Stimulated activated CD8-positive, alpha-beta memory T cell treated with anti-CD3 and anti-CD28 coated beads, Interleukin-2, amount 100 ng/mL, for 48 hours (primary cell): ENCODE results near the gene PRKCE.

Experiments used
- DNase-seq, 2 donors: peaks; one replicate each; pipeline ENCODE4 v3.0.0-alpha.2; 2020; ENCODE audit warnings: low read depth in 2 of 2

PRKCE gene

DNA sequence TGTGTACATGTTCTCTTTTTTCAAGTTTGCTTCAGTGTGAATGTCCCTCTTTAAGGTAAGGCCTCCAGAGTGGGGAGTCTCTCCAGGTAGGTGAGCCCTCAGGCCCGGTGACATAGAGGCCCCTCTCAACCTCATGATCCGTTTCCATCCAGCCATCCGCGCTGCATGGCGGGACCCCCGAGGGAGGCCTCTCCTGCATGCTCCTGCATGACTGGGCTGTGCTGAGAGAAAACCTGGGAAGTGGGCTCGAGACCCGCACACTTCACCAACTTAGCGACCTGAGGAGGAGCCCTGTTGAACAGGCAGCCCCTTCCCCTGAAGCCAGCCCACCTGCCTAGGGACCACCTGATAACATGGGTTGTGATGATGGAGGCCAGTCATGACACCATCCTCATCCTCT lies 514.4 kb downstream of the PRKCE start:
- no peak for DNase-seq

DNA sequence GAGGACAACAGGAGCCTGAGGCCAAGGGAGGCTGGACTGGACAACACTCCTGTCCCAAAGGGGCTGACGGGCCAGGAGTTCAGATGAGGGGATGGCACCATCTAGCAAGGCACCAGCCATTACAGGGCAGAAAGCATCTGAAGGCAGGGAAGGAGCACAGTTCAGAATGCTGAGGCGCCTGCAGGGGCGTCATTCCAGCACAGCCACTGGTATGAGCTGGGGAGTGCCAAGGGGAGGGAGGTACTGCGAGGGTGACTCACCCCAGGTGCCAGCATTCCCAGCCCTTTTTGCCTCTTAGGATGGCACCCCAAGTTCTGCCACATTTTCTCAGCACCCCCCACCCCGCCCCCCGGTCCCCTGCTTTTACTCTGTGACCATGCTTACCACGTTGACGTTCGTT lies 515.9 kb downstream of the PRKCE start:
- no peak for DNase-seq

DNA sequence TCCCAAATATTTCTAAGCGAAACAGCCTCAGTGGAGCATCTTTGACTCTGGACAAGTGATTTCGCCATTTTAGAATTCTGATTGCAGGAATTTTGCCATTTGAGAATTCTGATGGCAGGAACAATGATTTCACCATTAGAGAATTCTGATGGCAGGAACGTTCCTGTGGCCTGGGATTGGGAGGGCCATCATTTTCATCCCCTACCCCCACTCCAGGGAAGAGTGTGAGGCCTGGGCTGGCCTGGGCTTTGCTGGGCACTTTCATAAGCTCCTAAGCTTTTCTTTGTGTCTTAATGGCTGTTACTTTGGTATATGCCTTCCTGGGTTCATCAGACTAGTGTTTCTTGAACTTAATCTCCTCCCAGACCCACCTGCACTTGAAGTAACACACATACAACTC lies 516.4 kb downstream of the PRKCE start:
- no peak for DNase-seq

DNA sequence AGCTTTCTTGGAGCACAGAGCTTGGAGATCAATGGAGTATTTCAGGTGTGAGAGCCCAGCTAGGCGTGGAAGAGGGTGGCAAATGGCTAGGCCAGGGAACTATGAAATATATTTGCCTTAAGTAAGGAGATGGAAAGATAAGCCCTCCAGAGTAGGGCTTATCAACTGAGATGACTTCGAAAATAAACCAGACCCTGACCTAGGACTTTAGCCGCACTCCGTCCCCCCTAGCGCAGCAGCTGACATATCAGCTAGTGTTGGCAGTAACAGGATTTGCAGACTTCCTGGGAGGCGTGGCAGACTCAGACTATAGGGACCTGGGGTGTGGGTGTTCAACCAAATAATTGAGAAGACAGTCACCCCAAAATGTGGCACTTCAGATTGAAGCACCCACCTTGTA lies 518.0 kb downstream of the PRKCE start:
- DNase-seq: no peak

DNA sequence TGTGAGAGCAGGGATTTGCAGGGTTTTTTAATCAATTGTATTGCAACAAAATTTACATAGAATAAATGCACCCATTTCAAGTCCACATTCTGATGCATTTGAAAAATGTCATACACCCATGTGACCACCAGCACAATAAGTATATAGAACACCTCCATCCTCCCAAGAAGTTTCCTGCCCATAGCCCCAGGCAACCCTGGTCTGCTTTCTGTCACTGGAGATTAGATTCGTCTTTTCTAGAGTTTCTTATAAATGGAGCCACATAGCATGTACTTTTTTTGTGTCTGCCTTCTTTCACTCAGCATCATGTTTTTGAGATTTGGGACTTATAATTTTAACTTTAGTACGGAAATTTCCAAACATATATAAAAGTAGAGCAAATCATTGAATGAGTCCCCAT lies 518.6 kb downstream of the PRKCE start:
- DNase-seq: no peak

DNA sequence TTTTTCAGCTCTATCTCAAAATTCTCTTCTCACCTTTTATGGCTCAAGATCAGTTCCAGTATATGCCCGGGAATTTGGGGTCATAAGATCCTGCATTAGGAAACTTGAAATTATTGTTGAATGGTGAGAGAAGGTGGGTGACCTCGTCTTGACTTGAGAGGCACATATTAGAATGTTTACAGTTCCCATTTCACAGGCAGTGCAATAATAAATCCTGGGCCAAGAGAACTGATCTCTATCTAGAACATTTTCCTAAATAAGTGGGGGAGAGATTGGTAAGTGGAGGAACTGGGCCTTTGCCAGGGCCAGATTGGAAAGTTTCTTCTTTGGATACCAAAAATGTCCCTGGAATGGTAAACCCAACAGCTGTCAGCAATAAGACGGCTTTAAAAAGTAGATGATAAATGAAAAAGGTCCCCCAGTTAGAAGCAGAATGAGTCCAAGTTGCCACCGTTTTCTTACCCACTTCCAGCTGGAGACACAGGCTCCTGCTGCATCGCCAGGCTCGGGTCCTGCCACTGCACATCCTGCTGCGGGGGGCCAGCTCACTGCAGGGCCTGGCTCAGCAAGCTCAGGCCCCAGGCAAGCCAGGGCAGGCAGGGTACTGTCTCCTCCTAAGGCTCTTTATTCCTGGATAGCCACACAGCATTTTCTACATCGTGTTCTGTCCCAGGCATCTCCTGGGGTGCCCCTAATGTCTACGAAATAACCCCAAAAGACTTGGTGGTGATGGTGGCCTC lies 519.3 kb downstream of the PRKCE start:
- DNase-seq: no peak

DNA sequence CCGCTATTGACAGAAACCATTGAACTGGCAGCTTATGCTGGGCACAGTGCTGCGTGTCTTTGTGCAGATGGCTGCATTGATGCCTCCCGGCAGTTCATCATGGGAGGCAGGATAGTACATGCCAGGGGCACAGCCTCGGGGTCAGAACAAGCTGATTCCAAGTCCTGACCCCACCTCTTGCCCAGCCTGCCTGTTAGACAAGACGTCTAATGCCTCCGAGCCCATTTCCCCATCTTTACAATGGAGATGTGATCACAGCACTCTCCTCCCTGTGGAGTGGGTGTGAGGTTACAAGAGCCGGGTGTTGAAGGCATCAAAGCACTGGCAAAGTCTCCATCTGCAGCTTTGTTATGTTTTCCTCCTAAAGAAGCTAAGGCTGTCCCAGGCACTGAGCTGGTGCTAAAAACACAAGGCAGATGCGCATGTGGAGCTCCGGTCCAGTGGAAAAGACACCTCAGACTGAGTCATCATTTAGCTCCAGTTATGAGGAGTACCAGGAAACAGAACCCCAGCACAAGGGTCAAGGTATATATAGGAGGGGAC lies 520.0 kb downstream of the PRKCE start:
- no peak for DNase-seq

DNA sequence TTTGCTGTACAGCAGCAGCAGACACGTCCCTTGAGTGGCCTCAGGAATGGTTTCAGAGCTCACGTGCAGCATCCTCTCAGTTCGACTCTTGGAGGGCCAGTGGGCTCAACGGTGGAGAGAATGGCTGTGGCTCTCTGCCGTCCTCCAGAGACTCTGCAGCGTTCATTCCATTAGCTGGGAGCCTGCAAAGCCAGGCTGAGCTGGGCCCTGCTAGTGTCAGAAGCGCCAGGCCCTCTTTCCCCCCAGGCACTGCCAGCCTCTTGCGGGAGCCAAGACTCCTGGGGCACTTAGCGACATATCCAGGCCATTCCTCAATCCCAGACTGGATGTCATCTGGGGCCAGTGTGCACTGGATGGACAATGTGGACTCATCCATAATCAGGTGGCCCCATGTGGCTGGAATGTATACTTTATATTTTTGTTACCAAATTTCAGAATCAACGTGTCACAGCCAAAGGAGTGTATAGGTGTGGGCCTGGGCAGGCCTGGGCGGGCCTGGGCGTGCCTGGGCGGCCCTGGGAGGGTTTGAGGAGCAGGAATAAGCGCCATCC lies 520.6 kb downstream of the PRKCE start:
- DNase-seq: no peak

DNA sequence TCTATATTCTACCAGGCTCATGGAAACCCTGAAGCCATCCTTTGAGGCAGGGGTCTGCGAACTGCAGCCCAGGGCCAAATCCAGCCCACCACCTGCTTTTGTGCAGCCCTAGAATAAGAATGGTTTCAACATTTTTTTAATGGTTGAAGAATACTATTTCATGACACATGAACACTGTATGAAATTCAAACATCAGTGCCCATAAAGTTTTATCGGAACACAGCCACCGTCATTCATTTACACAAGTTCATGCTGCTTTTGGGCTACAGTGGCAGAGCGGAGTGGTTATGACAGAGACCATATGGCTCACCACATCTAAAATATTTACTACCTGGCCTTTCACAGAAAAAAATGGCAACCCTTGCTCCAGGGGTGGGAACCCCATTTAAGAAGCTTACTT lies 521.6 kb downstream of the PRKCE start:
- DNase-seq: no peak

DNA sequence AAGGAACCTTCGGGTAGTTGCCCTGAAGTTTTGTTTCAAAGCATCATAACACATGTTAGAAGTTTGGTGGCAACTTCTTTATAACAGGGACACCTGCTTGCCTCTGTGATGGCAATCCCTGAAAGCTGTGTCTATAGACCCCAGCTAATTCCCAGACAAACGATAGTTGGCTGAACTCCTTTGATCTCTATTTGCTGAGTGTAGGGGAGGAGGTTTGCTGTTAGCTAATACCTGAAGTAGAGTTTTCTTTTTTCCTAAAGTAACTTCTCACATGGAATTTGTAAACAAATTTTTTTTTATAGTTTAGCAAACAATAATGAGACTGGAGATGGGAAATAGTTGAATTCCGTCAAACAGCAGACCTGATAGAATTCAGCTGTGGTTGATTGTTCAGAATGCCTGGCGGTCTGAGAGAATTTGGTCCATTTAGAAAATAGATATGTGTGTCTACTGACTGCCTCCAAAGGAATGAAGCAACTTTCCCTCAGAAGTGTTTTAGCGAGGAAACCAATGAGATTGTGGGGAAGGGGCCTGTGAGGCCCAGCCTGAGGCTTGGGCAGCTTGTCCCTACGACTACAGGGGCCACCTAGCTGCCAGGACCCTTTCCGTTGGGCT lies 522.3 kb downstream of the PRKCE start:
- no peak for DNase-seq

DNA sequence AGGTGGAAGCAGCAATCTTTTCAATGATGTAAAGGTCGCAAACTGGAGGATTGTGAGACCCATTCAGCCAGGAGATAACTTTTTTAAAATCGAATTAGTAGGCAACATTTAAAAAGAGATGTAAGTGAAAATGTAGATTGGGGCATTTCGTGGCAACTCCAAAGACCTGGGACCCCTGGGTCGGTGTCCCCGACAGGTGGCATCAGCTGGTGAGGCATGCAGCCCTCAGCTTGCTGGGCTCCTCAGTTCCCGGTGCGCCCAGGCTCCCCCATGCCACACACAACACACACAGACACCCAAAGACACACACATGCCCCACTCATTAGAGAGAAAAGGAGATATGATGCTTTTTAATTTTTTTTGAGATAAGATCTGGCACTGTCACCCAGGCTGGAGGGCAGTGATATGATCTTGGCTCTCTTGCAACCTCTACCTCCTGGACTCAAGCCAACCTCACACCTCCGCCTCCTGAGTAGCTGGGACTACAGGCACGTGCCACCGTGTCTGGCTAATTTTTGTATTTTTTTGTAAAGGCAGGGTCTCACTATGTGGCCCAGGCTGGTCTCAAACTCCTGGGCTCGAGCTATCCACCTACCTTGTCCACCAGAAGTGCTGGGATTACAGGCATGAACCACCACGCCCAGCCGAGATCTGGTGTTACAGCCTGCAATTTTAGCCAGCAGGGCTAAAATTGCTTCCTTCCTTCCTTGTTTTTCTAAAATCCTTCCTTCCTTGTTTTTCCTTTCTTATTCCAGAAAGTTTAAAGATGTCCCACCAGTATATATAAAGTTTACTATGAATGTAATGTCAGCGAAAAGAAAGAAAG lies 523.1 kb downstream of the PRKCE start:
- DNase-seq: no peak

DNA sequence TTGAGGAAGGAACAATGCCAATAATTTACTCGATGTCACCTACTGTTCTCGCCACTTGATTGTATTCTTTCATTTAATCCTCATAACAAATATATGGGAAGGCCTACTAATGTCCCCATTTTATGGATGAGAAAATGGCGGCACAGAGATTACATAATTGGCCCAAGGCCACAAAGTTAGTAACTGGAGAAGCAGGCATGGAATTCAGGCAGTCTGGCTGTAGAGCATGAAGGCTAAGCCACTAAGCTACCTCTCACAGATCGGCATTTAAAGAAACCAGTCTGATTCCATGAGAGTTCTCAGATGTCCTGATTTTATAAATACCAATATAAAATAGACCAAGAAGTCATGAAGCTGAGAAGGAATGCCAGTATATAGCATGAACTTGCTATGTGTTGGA lies 523.9 kb downstream of the PRKCE start:
- no peak for DNase-seq

DNA sequence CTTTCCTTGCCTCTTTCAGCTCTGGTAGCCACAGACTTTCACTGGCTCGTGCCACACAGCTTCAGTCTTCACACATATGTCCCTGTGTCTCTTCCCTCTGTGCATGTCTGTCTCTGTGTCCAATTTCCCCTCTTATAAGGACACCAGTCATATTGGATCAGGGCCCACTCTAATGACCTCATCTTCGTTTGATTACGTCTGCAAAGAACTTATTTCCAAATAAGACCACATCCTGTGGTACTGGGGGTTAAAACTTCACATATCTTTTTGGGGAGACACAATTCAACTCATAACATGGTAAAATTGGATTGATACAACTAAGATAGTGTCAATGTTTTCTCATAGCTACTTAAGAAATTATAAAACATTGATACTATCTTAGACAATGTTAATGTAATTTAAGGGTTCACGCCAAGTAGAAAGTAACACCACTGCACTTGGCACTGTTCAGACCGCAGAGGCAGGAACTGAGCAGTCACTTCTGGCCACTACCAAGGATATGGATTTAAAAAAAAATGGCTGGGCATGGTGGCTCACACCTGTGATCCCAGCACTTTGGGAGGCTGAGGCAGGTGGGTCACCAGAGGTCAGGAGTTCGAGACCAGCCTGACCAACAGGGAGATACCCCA lies 526.1 kb downstream of the PRKCE start:
- no peak for DNase-seq

DNA sequence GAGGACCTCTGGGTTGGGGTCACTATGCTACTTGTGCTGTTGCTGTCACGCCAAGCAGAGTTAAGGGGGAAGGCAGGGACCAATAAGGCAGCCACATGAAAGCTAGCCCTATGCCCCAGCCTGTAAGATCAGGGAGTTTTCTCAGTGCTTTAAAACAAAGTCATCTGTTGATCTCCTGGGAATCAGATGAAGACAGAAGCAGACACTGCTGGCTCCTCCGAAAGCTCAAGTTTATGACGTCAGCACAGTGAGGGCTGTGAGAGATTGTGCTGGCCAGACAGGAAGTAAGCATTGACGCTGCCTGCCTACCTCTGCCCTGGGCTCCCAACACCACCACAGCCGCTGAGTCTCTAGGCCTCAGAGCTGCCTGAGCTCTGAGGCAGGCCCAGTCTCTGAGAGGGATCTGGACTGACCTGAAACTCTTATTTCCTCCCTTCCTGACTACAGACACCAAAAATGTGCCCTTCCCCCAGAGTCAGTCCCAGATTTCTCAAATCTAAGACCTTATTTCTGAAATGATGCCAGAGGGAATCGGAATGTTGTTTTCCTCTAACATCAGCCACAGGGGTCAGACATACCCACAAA lies 527.7 kb downstream of the PRKCE start:
- peak; percentile 13 to 34 for DNase-seq

DNA sequence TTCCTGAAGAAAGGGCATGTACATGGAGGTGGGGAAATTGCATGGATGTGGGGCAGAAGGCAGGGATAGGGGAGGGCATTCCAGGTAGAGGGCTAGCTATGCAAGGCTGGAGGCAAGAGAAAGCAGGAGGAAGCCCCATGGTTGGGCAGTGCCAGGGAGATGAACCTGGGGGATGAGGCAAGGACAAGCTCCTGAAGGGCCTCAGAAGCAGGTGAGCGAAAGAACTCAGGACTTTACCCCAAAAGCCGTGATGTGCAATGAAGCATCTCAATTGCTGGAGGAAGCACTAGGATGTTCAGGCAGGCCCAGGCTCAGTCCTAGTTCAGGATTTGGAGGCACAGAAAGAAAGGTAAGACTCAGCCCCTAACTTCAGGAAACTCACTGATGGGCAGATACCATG lies 528.7 kb downstream of the PRKCE start:
- DNase-seq: no peak

DNA sequence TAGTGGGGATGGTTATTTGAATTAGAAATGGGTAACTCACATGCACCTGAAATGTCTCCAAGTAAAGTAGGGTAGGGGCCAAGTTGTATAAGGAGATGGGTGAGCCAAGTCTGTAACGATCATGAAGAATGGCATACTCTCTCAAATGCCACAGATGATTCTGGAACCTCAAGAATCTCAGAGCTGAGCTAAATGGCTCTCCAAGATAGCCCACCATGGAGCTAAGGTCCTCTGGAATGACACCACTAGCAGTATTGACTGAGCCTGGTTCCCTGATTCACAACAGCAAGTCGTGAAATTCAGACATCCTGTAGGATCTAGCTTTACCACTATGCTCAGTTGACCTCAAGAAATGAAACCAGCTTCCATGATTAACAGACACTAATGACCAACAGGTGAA lies 529.8 kb downstream of the PRKCE start:
- DNase-seq: no peak

DNA sequence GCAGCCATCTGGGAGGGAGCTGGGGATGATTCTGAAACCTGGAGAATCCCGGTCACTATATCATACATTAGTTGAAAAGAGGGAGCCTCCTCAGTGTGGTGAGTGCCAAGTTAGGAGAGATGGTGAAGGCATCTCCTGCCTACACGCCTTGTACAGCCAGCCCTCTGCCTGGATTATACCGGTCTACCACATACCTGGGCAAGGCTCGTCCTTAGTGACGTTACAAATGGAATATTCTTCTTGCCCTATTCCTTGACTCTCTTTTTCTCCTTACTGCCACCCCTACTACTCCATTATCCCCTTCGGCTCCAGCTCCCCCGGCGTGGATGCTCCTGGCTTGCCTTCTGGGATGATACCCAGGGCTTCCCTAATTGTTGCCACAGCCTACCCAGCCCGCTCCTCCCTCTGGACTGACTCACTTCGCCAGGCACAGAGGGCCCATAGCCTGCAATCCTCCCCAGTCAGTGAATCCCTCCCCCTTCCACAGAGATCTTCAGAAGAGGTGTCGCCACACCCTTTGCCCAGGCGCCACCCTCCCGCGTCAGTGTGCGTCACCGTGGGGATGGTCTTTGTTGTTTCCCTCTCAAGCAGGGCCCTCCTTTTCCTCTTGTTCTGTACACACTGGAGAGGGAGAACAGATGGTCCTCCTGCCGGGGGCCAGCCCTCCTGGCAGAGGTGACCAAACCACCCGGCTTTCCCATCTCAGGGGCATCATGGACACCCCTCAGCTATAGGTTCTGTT lies 530.5 kb downstream of the PRKCE start:
- DNase-seq: no peak

DNA sequence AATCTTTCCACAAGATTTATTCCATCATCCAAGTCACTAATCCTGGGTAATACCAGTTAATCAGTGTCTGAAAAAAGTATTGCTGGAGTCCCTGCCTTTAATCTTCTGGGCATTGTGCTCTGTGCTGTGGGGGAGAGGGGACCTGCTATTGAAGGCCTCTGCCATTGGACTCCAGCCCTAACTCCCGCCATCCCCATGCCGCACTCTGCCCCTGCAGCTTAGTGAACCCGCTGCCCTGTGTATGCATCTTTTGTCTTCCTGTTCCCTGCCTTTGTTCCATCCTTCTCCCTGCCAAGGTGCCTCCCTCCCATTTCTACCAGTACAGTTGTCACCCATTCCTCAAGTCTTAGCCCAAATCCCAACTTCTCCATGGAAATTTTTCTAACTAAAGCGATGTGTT lies 532.0 kb downstream of the PRKCE start:
- no peak for DNase-seq

DNA sequence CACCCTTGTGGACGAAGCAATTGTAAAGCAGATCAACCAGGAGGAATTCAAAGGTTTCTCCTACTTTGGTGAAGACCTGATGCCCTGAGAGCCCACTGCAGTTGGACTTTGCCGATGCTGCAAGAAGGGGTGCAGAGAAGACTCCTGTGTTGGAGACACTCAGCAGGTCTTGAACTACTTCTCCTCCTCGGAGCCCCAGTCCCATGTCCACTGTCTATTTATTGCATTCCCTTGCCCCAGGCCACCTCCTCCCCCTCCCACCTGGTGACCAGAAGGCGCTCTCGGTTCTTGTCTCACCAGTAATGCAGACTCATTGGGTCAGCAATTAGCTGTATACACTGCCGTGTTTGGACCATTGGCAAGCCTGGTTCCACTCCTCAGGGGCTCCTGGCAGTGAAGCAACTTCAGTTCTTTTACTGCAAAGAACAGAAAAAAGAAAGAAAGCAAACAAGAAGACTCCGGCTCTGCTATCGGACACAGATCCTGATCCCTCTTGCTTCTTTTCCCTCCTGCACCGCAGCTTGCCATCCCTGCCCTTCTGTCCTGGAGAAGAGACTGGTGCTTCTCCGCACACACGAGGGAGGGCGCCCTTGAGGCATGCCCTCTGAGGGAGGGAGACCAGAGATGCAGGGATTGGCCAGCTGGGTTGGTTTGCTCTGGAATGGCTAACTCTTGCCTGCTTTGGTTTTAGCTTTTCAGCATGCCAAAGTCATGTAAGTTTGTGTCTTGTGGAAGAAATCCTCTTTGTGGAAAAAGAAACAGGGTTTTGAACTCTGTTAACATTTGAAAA lies 533.5 kb downstream of the PRKCE start:
- DNase-seq: no peak

DNA sequence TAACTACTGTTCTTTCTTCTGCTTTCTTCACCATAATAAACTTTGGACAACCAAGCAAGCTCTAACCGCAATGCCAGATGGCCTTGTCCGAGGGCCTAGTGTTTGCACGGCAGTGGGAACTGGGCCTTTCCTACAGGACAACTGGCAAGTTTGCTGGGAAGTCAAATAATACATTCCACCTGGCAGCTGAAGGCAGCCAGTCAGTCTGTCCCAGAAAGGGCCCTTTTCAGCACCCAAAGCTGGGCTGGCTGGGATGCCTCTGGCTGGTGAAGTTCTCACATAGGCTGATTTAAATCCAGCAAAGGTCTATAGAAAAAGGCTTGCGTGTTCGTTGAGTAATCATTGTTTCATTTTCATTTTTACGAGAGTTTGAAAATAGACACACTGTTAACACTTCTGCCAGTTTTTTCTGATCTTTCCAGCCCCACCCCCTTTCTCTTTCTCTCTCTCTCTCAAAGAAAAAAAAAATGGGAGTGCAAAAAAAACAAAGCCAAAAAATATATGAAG lies 535.7 kb downstream of the PRKCE start:
- DNase-seq: peak in 1 of 2 donors; percentile 20
